Activated gamma-delta T cell treated with anti-CD3 and anti-CD28 coated beads, Interleukin-2, amount 50 U/mL, for 16 hours (primary cell): ENCODE measurements around the gene SLAIN2.
A peak's percentile ranks its signal among the peaks of the same experiment; 100 is the strongest.
"Not testable (repeated sequence)": the region's sequence is repeated elsewhere in the genome, so short reads cannot be mapped to it uniquely, and the experiment has no call there.

Experiments
- DNase-seq: peaks from one replicate; pipeline ENCODE4 v3.0.0-alpha.2; 2020; ENCODE audit warnings: low read depth

The SLAIN2 gene

DNA sequence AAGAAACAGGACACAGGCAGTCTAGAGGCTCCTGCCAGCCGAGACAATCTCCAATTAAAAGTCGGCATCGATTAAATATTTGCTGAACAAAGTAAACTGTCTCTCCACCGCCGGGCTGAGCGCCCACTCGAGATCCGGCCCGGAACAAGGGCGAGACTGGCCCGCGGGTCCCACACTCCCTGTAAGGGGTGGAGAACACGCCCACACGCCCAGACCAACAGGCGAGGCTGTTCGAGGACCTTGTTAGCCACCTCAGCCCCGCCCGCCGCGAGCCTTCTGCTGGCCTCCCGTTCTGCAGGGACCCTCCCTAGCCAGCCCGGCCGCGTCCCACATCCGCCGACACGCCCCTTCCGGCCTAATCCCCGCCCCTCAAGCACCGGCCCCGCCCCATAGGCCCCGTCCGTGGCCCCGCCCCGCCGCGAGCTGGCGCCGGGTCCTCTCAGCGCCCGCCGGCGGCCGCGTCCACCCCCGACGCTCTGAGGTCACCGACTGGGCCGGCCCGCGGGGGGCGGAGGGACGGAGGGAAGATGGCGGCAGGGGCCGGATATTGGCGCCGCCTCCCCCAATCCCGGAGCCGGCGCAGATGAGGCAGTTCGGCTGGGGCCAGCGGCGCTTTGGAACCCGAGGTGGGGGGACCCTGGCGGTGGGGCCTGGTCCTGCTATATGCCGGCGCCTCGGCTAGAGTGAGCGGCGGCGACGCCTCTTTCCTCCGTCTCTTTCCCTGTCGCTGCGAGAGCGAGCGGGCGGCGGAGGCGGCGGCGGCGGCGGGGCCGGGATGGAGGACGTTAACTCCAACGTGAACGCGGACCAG, at the start of gene SLAIN2:
TSS of gene SLAIN2 (plus strand) at position 565 of the 811 bp plus-strand sequence. CDS start at position 776, 211 bp downstream.
- peak; percentile 96 for DNase-seq

- not testable (repeated sequence) for DNase-seq
These were observed 49.0 kb upstream of the SLAIN2 start for GRCh38 chr4:48292218-48292790.

- DNase-seq: no peak
These were observed 46.2 kb upstream of the SLAIN2 start for GRCh38 chr4:48295116-48295515.

DNA sequence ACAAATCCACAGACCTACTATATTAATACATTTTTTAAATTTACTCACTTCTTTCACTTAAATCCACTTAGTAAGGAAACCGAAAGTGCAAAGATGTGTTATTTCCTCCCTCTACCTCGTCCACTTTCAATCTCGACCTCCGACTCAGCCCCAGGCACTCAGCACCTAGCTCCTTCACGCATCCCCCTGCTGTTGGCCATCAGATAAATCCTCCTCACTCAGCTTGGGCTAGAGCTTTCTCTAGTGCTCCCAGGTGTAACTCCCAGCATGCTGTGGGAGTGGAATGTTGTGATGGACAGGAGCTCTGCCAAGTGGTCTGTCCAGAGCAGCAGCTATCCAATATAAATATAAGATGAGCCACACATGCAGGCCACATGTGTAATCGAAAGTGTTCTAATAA, 45.0 kb upstream of the SLAIN2 start:
- no peak for DNase-seq

- no peak for DNase-seq
These were observed 44.0 kb upstream of the SLAIN2 start for GRCh38 chr4:48297256-48297846.

DNA sequence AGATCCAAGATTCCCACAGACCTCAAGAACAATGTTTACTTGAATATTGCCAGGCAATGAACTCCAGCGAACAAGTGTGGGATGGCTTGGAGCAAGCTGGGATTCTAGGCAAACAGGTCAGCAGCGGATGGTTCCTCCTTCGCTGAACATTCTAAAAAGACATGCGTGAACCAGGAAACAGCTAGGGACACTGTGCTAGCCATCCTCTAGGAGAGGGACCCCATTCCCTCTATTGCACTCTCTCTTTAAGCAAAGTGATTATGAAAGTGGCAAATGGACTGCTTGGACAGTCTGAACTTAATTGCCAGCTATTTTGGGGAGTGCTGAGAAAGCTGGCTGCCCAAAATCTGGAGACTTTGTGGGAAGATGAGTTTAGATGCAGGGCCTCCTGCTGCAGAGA, 41.8 kb upstream of the SLAIN2 start:
- no peak for DNase-seq

DNA sequence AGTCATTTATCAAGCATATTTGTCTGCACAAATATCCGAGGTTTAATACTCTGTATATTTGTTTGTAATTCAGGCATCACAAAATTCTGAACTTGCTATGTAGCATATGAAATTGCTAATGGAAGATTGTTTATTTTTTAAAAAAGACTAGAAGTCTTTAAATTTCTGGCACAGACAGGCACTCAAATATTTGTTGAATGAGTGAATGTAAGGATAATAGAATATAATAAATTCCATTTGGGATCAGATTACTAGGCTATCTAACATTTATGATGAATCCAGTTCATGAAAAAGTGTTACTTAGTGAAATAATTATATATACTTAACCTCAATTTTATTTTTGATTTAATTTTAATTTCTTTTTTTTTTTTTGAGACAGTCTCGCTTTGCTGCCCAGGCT, 41.3 kb upstream of the SLAIN2 start:
- DNase-seq: no peak

GRCh38 chr4:48305508-48305907, 35.8 kb upstream of the SLAIN2 start:
- no peak for DNase-seq

DNA sequence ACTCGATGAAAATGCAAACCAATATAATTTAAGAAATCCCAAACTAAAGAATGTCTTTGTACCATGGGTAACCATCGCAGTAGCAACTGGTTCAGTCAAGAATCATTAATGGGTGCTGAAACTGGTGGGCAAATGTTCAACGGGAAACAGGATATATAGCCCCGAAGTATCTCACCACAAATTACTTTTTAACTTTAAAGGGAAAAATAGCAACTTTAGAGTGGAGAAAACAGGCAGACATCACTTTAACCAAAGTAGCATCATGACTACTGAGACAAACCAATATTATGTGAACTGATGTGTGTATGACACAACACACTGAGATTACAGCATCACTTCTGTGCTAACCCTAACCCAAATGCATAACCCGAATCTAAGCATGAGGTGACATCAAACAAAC, 33.8 kb upstream of the SLAIN2 start:
- no peak for DNase-seq

DNA sequence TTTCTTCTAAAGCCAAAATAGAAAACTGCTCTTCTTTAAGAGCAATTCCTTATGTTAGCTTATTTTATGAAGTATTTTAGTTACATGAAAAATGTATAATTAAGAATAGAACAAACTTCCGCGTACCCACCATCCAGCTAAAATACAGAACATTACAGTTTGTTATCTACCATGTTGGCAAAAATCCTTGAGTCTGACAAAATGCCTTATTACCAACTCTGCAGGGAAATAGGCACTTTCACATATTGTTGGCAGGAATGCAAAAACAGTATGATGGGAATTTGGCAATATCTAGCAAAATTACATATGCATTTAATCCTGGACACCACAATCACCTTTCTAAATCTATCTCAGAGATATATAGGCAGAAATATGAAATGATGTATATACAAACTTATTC, 32.4 kb upstream of the SLAIN2 start:
- no peak for DNase-seq

DNA sequence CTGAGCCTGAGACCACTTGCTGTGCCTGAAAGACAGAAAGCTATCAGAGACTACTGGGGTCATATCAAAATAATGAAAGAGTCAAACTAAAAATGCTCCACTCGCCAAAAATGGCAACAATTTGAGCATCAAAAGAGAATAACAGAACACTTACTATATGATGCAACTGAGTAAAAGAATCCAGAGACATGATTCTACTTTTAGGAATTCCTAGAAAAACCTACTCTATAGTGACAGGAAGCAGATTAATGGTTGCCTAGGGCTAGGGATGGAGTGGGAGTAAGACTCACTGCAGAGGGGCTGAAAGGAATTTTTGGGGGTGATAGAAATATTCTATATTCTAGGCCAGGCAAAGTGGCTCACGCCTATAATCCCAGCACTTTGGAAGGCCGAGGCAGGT, 29.4 kb upstream of the SLAIN2 start:
- DNase-seq: no peak

GRCh38 chr4:48314746-48315145, 26.6 kb upstream of the SLAIN2 start:
- not testable (repeated sequence) for DNase-seq

DNA sequence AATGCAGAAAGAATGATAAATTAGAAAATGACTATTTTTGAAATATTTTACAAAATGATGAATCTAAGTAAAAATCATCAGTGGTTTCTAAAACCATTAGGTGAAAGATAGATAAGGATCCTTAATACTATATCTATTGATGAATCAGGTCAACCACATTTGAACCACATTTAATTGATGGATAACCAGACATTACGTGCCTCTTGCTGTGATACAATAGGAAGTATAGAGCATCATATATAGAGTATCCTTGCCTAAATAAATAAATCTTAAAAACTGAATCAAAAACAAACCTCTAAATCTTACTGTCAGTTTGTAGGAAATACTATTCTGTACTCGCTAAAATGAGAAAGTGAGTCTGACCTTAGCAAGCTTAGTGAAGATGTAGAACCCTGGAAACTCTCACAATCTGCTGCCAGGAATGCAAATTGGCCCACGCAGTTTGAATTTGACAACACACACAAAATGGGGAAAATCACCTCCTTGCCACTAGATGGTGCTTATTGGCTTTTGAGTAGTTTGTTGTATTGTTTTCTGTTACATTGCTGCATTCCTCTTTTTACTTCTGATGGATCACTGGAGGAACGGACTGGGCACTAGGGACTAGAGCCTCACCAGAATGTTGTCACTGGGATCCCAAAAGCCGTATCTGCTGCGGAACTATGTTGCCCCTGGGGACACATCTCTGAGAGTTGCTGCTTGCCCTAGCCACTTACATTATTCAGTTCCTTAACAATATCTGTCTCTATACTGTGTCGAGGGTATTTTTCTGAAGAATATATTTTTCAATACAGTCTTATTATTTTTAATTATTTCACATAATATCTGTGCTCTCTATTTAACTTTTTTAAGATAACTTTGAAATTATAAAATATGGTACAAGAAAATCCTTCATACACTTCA, 25.4 kb upstream of the SLAIN2 start:
- DNase-seq: no peak

DNA sequence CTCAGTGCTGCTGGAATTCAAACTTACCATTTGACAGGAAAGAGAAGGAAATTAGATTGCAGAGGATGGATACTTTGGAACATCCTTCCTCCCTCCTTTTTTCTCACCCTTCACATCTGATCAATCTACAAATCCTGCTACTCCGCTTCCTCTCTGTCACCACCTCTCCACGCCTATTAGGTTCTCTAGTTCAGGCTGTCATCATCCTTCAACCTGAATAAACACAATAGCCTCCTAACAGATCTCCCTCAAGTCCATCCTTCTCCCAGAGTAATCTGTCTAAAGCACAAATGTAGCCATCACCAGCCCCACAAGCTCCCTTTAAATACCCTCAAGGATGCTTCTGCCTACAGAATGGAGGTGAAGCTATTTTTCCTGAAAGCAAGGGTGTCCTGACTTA, 20.0 kb upstream of the SLAIN2 start:
- DNase-seq: no peak

DNA sequence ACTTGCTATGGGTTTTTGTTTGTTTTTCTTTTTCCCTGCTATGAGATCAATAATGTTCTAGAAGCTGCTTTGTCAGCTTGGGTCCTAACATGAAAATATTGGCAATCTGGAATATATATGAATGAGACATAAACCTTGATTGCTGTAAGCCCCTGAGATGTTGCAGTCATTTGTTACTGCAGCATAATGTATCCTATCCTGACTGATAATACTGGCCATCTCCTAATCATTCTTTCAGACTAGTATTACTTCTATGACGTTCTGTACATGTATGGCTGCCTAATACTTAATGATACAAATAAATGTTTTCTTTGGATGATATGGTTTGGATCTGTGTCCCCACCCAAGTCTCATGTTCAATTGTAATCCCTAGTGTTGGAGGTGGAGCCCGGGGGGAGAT, 19.3 kb upstream of the SLAIN2 start:
- DNase-seq: no peak

DNA sequence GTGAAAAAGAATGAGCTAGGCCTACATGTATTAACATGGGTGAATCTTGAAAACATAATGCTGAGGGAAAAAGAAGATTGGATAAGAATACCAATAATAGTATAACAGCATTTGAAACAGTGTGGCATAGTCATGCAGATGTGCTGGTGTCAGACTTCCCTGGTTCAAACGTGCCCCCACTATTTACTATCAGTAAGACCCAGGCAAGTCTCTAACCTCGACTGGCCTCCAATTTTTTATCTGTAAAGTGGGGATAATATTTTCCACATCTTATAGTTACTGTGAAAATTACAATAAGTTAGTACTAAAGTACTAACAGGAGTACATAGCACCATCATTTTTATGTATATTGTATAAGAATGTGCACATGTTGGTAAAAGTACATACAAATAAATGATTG, 17.0 kb upstream of the SLAIN2 start:
- DNase-seq: no peak

DNA sequence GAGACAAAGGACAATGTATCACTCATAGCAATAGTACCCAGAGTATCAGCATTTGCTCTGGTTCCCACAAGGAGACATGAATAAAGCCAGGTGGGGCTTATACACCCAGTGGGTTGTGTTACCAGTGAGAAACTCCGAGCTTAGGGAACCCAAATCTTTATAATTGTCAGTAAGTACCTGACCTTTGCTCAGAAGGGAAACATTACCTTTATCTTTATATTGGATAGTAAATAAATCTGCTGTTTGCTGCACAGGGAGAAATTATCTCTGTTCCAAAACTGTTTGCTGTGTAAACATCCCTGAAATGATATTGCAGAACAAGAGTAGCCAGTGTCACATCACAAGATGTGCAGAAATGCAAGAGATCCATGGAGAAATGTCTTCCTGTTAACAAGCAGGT, 12.1 kb upstream of the SLAIN2 start:
- DNase-seq: no peak

DNA sequence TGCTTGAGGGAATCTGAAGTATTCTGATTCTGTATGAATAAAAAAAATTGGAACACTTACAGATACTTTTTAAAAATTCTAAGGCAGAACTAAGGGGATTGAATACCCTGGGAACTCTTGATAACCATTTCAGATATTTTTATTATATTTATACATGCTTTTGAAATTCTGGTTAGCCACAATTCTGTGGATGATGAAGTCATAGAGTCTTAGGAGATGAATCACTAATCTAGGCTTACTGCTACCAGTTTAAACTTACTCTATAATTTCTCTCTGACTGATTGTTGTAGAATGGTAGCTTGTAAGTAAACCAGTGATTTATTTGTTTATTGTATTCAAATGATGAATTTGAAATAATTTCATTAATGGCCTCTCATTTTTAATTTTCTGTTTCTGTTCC, 11.4 kb upstream of the SLAIN2 start:
- DNase-seq: no peak

- DNase-seq: no peak
These were observed 9.6 kb upstream of the SLAIN2 start for GRCh38 chr4:48331577-48332330.

DNA sequence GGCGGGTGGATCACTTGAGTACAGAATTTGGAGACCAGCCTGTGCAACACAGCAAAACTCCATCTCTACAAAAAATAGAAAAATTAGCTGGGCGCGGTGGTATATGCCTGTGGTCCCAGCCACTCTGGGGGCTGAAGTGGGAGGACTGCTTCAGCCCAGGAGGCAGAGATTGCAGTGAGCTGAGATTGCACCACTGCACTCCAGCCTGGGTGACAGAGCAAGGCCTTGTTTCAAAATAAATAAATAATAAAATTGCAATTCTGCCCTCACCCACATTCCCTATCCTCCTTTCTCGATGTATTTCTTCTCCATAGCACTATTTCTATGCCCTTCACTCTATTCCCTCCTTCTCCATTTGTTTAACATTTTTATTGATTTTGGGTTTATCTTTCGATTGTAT, 8.7 kb upstream of the SLAIN2 start:
- no peak for DNase-seq

GRCh38 chr4:48333587-48333986, 7.7 kb upstream of the SLAIN2 start:
- no peak for DNase-seq

DNA sequence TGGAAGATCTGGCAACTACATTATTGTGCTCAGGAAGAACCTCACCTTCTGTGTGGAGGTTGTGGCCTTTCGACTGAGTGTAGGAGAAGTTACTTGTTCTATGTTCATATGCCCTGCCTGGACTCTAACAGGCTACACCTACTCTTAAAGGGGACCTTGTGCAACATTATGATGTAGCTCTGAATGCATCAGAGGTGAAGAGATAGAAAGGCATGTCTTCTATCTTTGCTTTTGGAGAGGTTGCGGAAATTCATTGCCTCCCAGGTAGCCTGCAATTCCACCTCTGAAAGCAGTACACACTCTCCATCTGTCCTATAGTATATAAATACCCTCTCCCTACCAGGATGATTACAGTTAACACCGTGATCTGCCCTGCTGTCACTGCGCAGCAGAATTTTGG, 7.1 kb upstream of the SLAIN2 start:
- DNase-seq: no peak
